Measurements from ENCODE around the gene FBXO28. TPM values are rescaled to one million over a fixed set of nuclear protein-coding genes. Genes with fewer than 3 reads are reported as not detected.
A peak's percentile ranks its signal among the peaks of the same experiment; 100 is the strongest.
"Not testable (repeated sequence)": the region's sequence is repeated elsewhere in the genome, so short reads cannot be mapped to it uniquely, and the experiment has no call there.

Gene FBXO28
- total RNA-seq, 1 donor from 2014 or later, result 24.3 TPM

DNA sequence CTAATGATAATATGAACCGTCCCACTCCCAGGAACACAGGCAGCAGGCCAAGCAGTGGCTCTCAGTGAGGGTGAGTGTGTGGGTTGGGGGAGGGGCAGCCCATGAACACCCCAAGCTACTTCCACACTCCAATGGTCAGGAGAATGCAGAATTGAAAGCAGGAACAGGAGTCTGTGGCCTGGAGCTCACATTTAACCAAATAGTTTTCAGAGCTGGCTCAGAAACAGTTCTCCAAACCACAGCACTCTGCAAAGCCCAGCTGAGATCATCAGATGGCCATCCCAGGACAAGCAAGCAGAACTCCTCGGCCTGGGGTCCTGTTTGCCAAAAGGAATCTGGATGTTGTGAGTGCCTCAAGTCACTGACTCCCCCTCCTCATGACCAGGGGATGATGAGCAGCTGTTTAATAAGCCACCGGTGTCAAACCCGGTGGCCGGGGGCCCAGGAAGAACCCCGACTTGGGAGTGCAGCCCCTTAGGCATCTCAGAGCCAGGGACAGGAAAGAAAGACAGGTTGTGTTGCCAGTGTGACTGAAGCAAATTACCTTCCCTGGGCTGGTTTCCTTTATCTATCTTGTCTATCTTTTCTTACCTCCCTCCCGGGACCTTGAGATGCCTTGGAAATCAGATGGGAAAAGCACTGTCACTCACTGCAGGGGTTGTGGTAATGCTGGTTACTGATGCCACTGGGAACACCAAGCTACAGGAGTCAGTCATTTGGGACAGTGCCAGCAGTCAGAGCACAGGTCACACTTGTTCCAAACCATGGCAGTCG is 89.5 kb downstream of the FBXO28 start:
- intact Hi-C loops (cut with micrococcal nuclease), result loop anchor here (2.0 kb wide), 1 partner anchor 21 kb away; the partner anchor contains the start of gene DEGS1
- no peak for DNase-seq (ENCODE audit: low spot score)
- Mint-ChIP-seq H3K36me3 (ENCODE audit: low read depth) (no peaks in the 10 kb centered on the region), H3K9me3 (no peaks in the 10 kb centered on the region), H3K27ac (no peak overlapping the region), H3K27me3 (ENCODE audit: low read depth) (no peaks in the 10 kb centered on the region), H3K4me3 (ENCODE audit: low read depth) (no peak overlapping the region), H3K4me1 (ENCODE audit: low read depth) (peaks cover 13% of the 10 kb centered on the region)

- no peak for DNase-seq (ENCODE audit: low spot score)
- peak overlapping the region; percentile 87 for H3K27ac Mint-ChIP-seq
- intact Hi-C loops (cut with micrococcal nuclease), result loop anchor here (1.0 to 5.0 kb wide), 3 partner anchors 23 to 62 kb away; partner anchors contain the start of gene DEGS1
- H3K4me1 Mint-ChIP-seq (ENCODE audit: low read depth), result peaks cover 13% of the 10 kb centered on the region
- peak overlapping the region; percentile 45 for H3K4me3 Mint-ChIP-seq (ENCODE audit: low read depth)
- H3K27me3 Mint-ChIP-seq (ENCODE audit: low read depth), result no peaks in the 10 kb centered on the region
- H3K36me3 Mint-ChIP-seq (ENCODE audit: low read depth), result no peaks in the 10 kb centered on the region
- no peaks in the 10 kb centered on the region for H3K9me3 Mint-ChIP-seq
Observed at GRCh38 chr1:224205438-224205840, 91.5 kb downstream of the FBXO28 start.

DNA sequence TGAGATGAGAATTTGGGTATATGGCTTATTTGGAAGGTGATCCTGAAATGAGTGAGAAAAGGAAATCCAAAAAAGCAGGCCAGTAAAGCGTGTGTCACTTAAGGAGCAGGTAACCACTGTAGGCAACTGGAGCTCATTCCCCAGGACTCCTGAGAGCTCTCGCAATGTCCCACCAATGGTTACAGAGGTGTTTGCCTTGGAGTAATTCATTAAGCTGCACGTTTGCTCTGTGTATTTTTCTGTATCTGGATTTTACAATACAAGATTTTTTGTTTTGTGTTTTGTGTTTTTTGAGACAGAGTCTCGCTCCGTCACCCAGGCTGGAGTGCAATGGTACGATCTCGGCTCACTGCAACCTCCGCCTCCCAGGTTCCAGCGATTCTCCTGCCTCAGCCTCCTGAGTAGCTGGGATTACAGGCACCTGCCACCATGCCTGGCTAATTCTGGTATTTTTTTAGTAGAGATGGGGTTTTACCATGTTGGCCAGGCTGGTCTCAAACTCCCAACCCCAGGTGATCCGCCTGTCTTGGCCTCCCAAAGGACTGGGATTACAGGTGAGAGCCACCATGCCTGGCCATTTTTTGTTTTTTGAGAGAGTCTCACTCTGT is 92.1 kb downstream of the FBXO28 start:
- Mint-ChIP-seq H3K4me1 (ENCODE audit: low read depth) (peaks cover 13% of the 10 kb centered on the region), H3K27ac (peak overlapping the region; percentile 87)
- H3K4me3 Mint-ChIP-seq (ENCODE audit: low read depth); H3K36me3 Mint-ChIP-seq (ENCODE audit: low read depth); H3K9me3 Mint-ChIP-seq; DNase-seq (ENCODE audit: low spot score); H3K27me3 Mint-ChIP-seq (ENCODE audit: low read depth): not testable (repeated sequence)
- intact Hi-C loops (cut with micrococcal nuclease), result loop anchor here (1.0 to 5.0 kb wide), 3 partner anchors 23 to 61 kb away; partner anchors contain the start of gene DEGS1

DNA sequence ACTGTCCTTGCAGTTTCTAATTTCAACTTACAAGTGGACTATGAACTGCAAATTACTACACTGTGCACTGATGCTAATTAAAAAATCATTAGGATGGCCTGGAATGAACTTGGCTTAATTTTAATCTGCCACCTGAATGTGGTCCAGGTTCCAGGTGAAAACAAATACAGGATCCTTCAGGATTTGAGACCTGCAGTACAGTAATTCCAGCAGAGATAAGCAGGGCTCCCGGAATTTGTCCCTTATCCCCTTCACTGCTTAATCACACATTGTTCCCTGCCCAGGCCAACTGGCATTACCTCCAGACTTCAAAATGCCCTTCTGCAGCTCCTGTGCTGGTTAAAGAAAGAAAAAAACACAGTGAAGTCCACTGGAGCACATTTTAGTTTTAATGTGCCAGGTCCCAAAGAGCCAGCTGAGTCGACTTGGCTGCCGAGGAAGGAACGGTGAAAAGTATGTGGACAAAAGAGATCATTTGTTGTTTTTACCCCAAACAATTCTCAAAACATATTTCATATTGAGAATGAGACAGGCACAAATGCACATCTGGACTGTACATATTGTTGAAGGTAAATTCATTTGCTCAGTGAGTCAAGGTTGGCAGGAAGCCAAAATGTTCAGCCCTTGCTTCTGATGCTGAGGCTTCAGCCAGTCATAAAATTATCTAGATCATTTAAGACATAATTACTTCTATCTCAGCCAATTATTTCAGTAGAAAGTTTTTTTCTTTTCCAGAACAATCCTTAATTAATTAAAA is 97.5 kb downstream of the FBXO28 start:
- Mint-ChIP-seq H3K9me3 (no peaks in the 10 kb centered on the region), H3K36me3 (ENCODE audit: low read depth) (no peaks in the 10 kb centered on the region)
- DNase-seq (ENCODE audit: low spot score), result no peak

More for the DNA sequence above, 97.5 kb downstream of the FBXO28 start:
- no peaks in the 10 kb centered on the region for H3K27me3 Mint-ChIP-seq (ENCODE audit: low read depth)
- H3K4me1 Mint-ChIP-seq (ENCODE audit: low read depth), result peaks cover 5% of the 10 kb centered on the region
- intact Hi-C loops (cut with micrococcal nuclease), result no loop called here
- no peak overlapping the region for H3K27ac Mint-ChIP-seq
- no peak overlapping the region for H3K4me3 Mint-ChIP-seq (ENCODE audit: low read depth)

Other genes with a start within 250 kb of the FBXO28 start
- gene DEGS1, start 69.1 kb downstream of the FBXO28 start, total RNA-seq, result 49.7 and 51.1 TPM in 2 replicates
- 38.4 and 39.0 TPM in 2 replicates for gene NVL, start 216.1 kb downstream of the FBXO28 start, total RNA-seq
- gene CNIH4, start 242.8 kb downstream of the FBXO28 start, total RNA-seq, result 60.2 and 60.7 TPM in 2 replicates